Rectal smooth muscle tissue (tissue), 1 donor: ENCODE measurements around the gene MELTF.

Experiments used
- H3K27ac ChIP-seq: one replicate; pipeline ENCODE4 v1.7.0; 2013; ENCODE audit warnings: low read depth, low read length, inconsistent platforms
- H3K27me3 ChIP-seq: one replicate; pipeline ENCODE4 v1.7.0; 2013; ENCODE audit warnings: low read length; ENCODE audit not compliant: control insufficient read depth, insufficient read depth
- H3K36me3 ChIP-seq: one replicate; pipeline ENCODE4 v1.7.0; 2013; ENCODE audit warnings: low read length; ENCODE audit not compliant: control insufficient read depth, insufficient read depth
- H3K4me1 ChIP-seq: one replicate; pipeline ENCODE4 v1.7.0; 2013; ENCODE audit warnings: low read length; ENCODE audit not compliant: control insufficient read depth, insufficient read depth
- H3K4me3 ChIP-seq: one replicate; pipeline ENCODE4 v1.7.0; 2013; ENCODE audit warnings: low read length
- H3K9ac ChIP-seq: one replicate; pipeline ENCODE4 v1.7.0; 2013; ENCODE audit warnings: low read length

Gene MELTF

GRCh38 chr3:196963631-196963953 is 66.0 kb downstream of the MELTF start:
- H3K27ac ChIP-seq = no peak overlapping the region

GRCh38 chr3:196962930-196963630 is 66.5 kb downstream of the MELTF start:
- Histone ChIP-seq H3K9ac (no peak overlapping the region), H3K27ac (no peak overlapping the region), H3K4me3 (no peak overlapping the region)

More at GRCh38 chr3:196963631-196963953, 66.0 kb downstream of the MELTF start:
- H3K36me3 ChIP-seq = no peaks in the 10 kb centered on the region
- no peak overlapping the region for H3K4me3 ChIP-seq
- peaks cover 4% of the 10 kb centered on the region for H3K4me1 ChIP-seq
- no peak overlapping the region for H3K9ac ChIP-seq
- no peaks in the 10 kb centered on the region for H3K27me3 ChIP-seq

GRCh38 chr3:196962108-196962929 is 67.3 kb downstream of the MELTF start:
- Histone ChIP-seq H3K9ac (no peak overlapping the region), H3K4me3 (no peak overlapping the region), H3K27me3 (no peaks in the 10 kb centered on the region), H3K36me3 (no peaks in the 10 kb centered on the region), H3K27ac (no peak overlapping the region), H3K4me1 (no peaks in the 10 kb centered on the region)

More at GRCh38 chr3:196962930-196963630, 66.5 kb downstream of the MELTF start:
- peaks cover 3% of the 10 kb centered on the region for H3K4me1 ChIP-seq
- H3K36me3 ChIP-seq = no peaks in the 10 kb centered on the region
- no peaks in the 10 kb centered on the region for H3K27me3 ChIP-seq

- H3K4me3 ChIP-seq = no peak overlapping the region
- no peak overlapping the region for H3K27ac ChIP-seq
- H3K36me3 ChIP-seq = no peaks in the 10 kb centered on the region
- no peaks in the 10 kb centered on the region for H3K27me3 ChIP-seq
- no peak overlapping the region for H3K9ac ChIP-seq
- H3K4me1 ChIP-seq = no peaks in the 10 kb centered on the region
These were observed 74.8 kb downstream of the MELTF start for GRCh38 chr3:196954832-196955231.
